HG02943 (cell line): ENCODE results near the gene FAM153A.
"Not testable (repeated sequence)": the region's sequence is repeated elsewhere in the genome, so short reads cannot be mapped to it uniquely, and the experiment has no call there.

Experiments
- ATAC-seq: cut with Tn5 transposase; IDR thresholded peaks from one replicate; pipeline ENCODE4 v1.9.1; 2021; ENCODE audit warnings: mild to moderate bottlenecking, low read depth, moderate library complexity; ENCODE audit not compliant: unreplicated experiment

The FAM153A gene

DNA sequence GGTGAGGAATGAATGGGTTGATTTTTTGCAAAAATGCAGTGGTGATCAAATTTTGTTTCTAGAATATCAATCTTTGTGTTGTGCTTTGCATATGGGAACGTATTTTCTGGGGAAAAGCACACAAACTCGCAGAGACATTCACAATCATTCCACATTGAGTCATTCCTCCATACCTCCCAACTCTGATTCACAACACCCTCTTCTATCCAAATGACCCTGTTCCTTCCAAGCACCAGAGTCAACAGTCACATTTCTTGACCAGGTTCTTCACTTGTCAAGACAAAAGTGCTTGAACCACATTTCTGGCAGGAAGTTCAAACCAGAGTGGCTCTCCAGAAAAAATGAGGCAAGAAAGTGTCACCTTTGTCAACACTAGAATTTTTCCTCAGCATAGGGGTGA, 35.3 kb downstream of the FAM153A start:
- not testable (repeated sequence) for ATAC-seq

DNA sequence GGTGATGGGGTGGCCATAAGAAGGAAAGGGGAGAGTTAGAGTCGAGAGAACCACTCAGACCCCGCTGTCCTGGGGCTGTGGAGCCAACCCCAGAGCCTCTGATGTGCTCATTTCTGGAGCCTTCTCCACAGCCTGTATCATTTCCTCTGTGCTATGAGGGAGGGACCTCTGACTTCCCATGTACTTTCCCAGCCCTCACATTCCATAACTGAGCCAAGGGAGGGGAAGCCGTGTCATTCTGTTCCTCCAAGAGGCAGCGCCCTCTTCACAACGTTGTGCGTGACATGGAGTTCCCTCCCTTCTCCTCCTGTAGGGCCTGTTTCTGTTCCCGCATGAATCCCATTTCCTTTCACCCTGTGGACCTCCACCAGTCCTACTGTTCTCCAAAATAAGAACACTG, 57.8 kb downstream of the FAM153A start:
- not testable (repeated sequence) for ATAC-seq

DNA sequence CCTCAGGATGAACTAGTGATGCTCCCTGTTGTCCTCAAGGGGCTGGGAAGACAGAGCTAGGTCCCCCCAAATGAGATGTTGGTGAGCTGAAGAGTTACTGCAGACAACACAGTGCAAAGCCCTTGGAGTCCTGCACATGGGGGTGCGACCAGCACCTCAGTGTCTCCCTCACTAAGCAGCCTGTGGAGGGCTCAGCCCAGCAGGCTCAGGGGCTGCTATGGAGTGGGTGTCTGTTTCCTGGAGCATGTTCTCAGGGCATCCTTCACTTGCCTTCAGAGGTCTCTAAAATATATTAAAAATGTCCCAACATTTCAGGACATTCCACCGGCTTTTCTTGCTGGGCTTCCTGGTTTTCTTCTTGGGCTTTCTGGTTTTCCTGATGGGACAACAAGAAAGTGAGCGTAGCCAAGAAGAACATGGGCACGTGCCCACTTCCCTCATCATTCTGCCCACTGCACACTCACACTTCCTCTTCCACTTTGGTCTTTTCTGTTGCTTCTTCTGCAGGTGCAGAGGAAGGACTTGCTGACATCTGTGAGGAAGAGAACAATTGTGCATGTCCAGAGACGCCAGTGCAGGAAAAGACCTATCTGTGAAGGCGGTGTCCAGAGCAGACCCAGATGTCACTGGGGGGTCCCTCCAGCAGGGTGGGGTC, 58.7 kb downstream of the FAM153A start:
- ATAC-seq, result not testable (repeated sequence)

DNA sequence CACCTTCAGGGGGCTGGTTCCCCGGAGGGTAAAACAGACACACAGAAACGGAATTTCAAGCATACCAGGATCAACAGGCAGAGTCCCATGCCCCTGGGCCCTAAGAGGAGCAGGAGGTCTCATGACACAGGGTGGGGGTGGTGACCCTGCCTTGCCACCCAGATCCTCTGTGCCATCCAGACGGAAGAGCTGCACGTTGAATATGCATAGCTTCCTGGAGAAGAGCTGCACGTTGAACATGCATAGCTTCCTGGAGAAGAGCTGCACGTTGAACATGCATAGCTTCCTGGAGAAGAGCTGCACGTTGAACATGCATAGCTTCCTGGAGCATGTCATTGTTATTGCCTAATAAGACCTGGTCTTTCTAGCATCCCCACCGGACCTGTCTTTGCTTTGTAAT, 59.9 kb downstream of the FAM153A start:
- not testable (repeated sequence) for ATAC-seq

- ATAC-seq, result not testable (repeated sequence)
Measured at GRCh38 chr5:177719989-177720388, 62.7 kb downstream of the FAM153A start.

DNA sequence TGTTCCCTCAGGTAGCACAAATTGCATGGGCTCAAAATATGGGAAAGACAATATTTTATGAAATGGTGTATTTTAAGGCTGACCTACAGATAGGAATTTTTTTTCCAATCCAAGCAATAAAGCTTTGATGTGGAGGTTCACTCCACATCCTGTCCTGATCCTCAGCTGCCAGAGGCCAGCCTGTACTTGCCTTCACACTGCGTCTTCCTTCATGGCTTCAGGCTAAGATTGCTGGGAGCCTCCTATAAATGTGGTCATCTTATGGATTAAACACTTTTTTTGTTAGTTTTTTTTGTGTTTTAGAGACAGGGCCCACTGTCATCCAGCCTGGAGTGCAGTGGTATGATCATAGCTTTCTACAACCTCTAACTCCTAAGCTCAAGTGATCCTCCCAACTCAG, 67.3 kb downstream of the FAM153A start:
- not testable (repeated sequence) for ATAC-seq

GRCh38 chr5:177696100-177696499, 86.6 kb downstream of the FAM153A start:
- not testable (repeated sequence) for ATAC-seq

- ATAC-seq, result not testable (repeated sequence)
Measured at GRCh38 chr5:177695356-177695930, 87.3 kb downstream of the FAM153A start.

DNA sequence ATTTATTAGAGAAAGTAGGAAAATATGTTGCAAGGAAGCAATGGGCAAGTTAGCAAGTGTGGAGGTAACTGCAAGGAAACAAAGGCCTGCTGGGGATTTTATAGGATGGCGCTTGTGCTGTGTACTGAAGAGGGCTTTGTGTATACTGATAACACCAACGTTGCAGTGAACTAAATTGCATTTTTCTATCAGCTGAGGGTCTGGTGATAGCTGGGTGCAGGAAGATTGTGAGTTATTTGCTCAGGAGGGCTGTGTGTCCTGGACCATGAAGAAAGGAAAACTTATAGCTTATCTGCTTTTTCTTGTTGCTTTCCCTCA, 88.2 kb downstream of the FAM153A start:
- ATAC-seq, result not testable (repeated sequence)

- ATAC-seq, result not testable (repeated sequence)
Measured at GRCh38 chr5:177693671-177694517, 88.8 kb downstream of the FAM153A start.

DNA sequence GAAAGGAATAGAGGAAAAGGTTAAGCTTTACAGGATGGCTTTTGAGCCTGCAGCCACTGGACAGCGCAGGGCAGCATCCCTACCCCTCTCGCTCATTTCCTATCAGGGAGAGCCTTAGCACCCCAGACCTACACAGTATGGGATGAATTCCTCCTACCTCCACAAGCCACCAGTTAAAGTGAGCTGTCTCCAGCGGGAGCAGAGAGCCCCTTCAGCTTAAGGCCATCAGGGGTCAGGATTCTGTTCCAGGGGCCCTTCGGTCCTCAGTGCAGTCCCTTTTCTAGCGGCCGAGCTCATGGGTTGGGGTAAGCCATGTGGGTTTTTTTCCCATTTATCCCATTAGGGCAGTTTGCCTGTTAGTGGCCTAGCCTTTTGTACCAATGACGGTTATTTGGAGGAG, 89.7 kb downstream of the FAM153A start:
- not testable (repeated sequence) for ATAC-seq

DNA sequence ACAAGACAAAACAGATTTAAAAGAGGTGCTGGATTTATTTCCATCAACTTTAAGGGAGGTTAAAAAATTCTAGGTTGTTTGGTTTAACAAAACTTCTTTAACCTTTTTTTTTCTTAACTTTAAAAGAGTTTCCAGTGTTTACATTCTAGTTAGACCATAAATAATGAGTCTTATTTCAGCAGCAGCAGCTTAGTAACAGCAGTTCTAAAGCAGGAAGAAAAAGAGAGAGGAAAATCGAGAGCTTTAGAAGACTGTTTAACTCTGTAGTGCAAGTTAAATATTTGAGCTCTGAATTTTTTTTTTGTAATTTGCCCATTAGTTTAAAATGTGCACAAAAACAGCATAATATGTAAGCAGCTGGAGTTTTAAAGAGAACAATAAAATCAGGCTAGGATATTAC, 90.2 kb downstream of the FAM153A start:
- not testable (repeated sequence) for ATAC-seq

GRCh38 chr5:177689011-177689610, 93.6 kb downstream of the FAM153A start:
- ATAC-seq, result not testable (repeated sequence)

- ATAC-seq, result not testable (repeated sequence)
Measured at GRCh38 chr5:177688091-177688490, 94.6 kb downstream of the FAM153A start.

- not testable (repeated sequence) for ATAC-seq
Measured at GRCh38 chr5:177681920-177682319, 100.8 kb downstream of the FAM153A start.
